Heart right ventricle (tissue), 16 donors: ENCODE results near the gene ZNF586. TPM values are rescaled to one million over a fixed set of nuclear protein-coding genes. Genes with fewer than 3 reads are reported as not detected.
A peak's percentile ranks its signal among the peaks of the same experiment; 100 is the strongest.

ENCODE experiments used
- ATAC-seq, 8 donors: fragments of 200-7000 bp; cut with Tn5 transposase; one replicate each; pipeline ENCODE4 v1.9.1; 2020; ENCODE audit warnings: mild to moderate bottlenecking in 8 of 8, moderate library complexity in 8 of 8, moderate number of reproducible peaks in 1 of 8
- DNase-seq, 2 donors: peaks; one replicate each; pipeline ENCODE4 v3.0.0-alpha.2; 2020
- H3K27ac ChIP-seq, 10 donors: fragments of 200-600 bp; sonication (generic) in 2 of 10; one replicate each; pipeline versions ENCODE4 v1.5.0 to v1.8.0; 2020 to 2022; ENCODE audit warnings: mild to moderate bottlenecking in 3 of 10
- H3K27me3 ChIP-seq, 7 donors: fragments of 200-600 bp; one replicate each; pipeline ENCODE4 v1.8.0; 2021 to 2022; ENCODE audit warnings: mild to moderate bottlenecking in 2 of 7
- H3K36me3 ChIP-seq, 9 donors: fragments of 200-600 bp; sonication (generic) in 1 of 9; one replicate each; pipeline versions ENCODE4 v1.5.0 to v1.8.0; 2020 to 2022; ENCODE audit warnings: mild to moderate bottlenecking in 2 of 9
- H3K4me1 ChIP-seq, 9 donors: fragments of 200-600 bp; sonication (generic) in 1 of 9; one replicate each; pipeline versions ENCODE4 v1.5.0 to v1.8.0; 2020 to 2022; ENCODE audit warnings: mild to moderate bottlenecking in 4 of 9
- H3K4me3 ChIP-seq, 10 donors: fragments of 200-600 bp; sonication (generic) in 2 of 10; one replicate each; pipeline versions ENCODE4 v1.5.0 to v1.8.0; 2020 to 2022; ENCODE audit warnings: mild to moderate bottlenecking in 7 of 10, moderate library complexity in 2 of 10
- H3K9me3 ChIP-seq, 11 donors: fragments of 200-600 bp in 10 of 11; sonication (generic) in 2 of 11; one replicate each; pipeline versions ENCODE4 v1.5.0 to v1.8.0; 2013 to 2022; ENCODE audit warnings: mild to moderate bottlenecking in 2 of 11, control low read depth in 1 of 11, moderate library complexity in 1 of 11
- CTCF ChIP-seq, 9 donors: fragments of 200-600 bp; sonication (generic) in 2 of 9; IDR thresholded peaks; one replicate each; pipeline versions ENCODE4 v1.5.0 to v1.8.0; 2021 to 2022; ENCODE audit warnings: antibody characterized with exemption in 9 of 9, mild to moderate bottlenecking in 5 of 9, moderate library complexity in 1 of 9
- WGBS, 2 donors: extraction: QIAGEN DNeasy Blood & Tissue Kit; methylation state at CpG; one replicate each; pipeline ENCODE4 v1.1.7; 2013; ENCODE audit warnings: inconsistent platforms in 1 of 2; 5-methylcytosine and 5-hydroxymethylcytosine counted together
- intact Hi-C, 10 donors: fragments of 100-400 bp; cut with DNase I; formaldehyde crosslinking; loops; one replicate each; pipeline versions ENCODE4 v1.11.1 to v1.14.2; 2022
- polyA plus RNA-seq, 2 donors: library from polyadenylated mRNA; stranded (reverse); fragments of 200-250 nt; gene quantifications; one replicate each; pipeline ENCODE4 v1.2.3, GENCODE V29; 2013
- total RNA-seq, 10 donors: library from RNA; stranded (reverse); fragmentation: NEBNext Ultra II Directional in 3 of 10; extraction: Animal tissue kit (Norgen Biotek cat#: 25700) in 3 of 10; gene quantifications; one replicate each; pipeline versions ENCODE4 v1.2.1 to v1.2.4, GENCODE V29; 2021 to 2023
- donor health status: Arrhythmogenic right ventricular cardiomyopathy.
- donor health status: ischemic (EF 13 %, LVEDD 7.1; RV severe dilation, severe dysfunction).
- donor health status: healthy with polysubstance abuse.
- donor health status: DM: no; HTN: yes; CAD: no.
- donor health status: DM: no; HTN: no; CAD: no.
- donor health status: ischemic (EF 25% LVEDD 6.9; RV normal size, moderate dysfunction).
- donor health status: ischemic (EF 25% LVEDD 5.7; RV mildly dilated, moderate dysfunction).
- donor health status: healthy.
- donor health status: DM: yes; HTN: yes; CAD: no.
- donor health status: Ischemic cardiomyopathy.
- donor health status: ischemic (EF 35%, LVEDD 5.7; RV mildly dilated, moderate dysfunction).
- donor health status: nonischemic (EF 11% LVEDD 7.7; RV severe dilation, severe dysfunction).
- donor health status: DM: yes; HTN: yes; CAD: no.
- donor health status: PGD.
- donor health status: ischemic (EF 29% LVEDD 5.4; RV normal size, mild dysfunction).
- donor health status: nonischemic (EF 23%, LVEDD 6.1; RV moderate dilation, normal function).

The ZNF586 gene
- total and polyA plus RNA-seq, 12 donors, result 6.7 to 14.4 (median 10.0) TPM

GRCh38 chr19:57746580-57747471 is 22.6 kb upstream of the ZNF586 start, which contains the start of gene ZNF776:
TSS of gene ZNF776 (plus strand) at chr19:57746815. CDS start at chr19:57747059, 244 bp downstream.
- ATAC-seq, result peak; percentile 95 to 99 (median 99)

GRCh38 chr19:57747472-57747807 is 22.0 kb upstream of the ZNF586 start:
- Histone ChIP-seq H3K4me1 (peaks cover 0 to 36% (median 24%) of the 10 kb centered on the region in 9 donors), H3K9me3 (peaks cover 0 to 53% (median 40%) of the 10 kb centered on the region in 11 donors), H3K27me3 (no peaks in the 10 kb centered on the region), H3K4me3 (peak overlapping the region; percentile 71 to 97 (median 88)), H3K36me3 (peaks cover 0 to 48% (median 33%) of the 10 kb centered on the region in 9 donors), H3K27ac (peak overlapping the region in 7 of 10 donors; percentile 76 to 94 (median 91))
- DNase-seq (no peak), ATAC-seq (peak in 5 of 8 donors; percentile 5 to 19 (median 7))
- intact Hi-C loops, result loop anchor here in 5 of 10 donors (5.0 to 10.0 kb wide), 4 partner anchors 70 to 407 kb away; partner anchors contain the start of genes ZNF329 (in 3 of the 5) and ZNF814 (in 1 of the 5)
- 25% methylated on average over 6 of the region's 6 CpGs for WGBS, 2 donors
- no peak for TF ChIP-seq CTCF (IDR thresholded peaks at IDR 0.05)

More at GRCh38 chr19:57746580-57747471, 22.6 kb upstream of the ZNF586 start, which contains the start of gene ZNF776:
- peak within 1 kb of the TSS; percentile 55 to 94 (median 88) for H3K27ac ChIP-seq
- intact Hi-C loops, result loop anchor here in 5 of 10 donors (5.0 to 10.0 kb wide), 4 partner anchors 70 to 408 kb away; partner anchors contain the start of genes ZNF329 (in 3 of the 5) and ZNF814 (in 1 of the 5)
- 1 to 2% methylated on average over 51 of the region's 51 CpGs for WGBS, 2 donors
- H3K4me1 ChIP-seq, result peaks cover 0 to 36% (median 24%) of the 10 kb centered on the region in 9 donors
- peak in 1 of 9 donors; percentile 21 for TF ChIP-seq CTCF (IDR thresholded peaks at IDR 0.05)
- peak within 1 kb of the TSS; percentile 71 to 97 (median 88) for H3K4me3 ChIP-seq
- no peaks in the 10 kb centered on the region for H3K27me3 ChIP-seq
- peak; percentile 73 to 92 for DNase-seq
- H3K9me3 ChIP-seq, result peaks cover 0 to 47% (median 35%) of the 10 kb centered on the region in 11 donors
- peaks cover 0 to 41% (median 27%) of the 10 kb centered on the region in 9 donors for H3K36me3 ChIP-seq

- ATAC-seq (no peak), DNase-seq (no peak)
- Histone ChIP-seq H3K9me3 (peaks cover 0 to 59% (median 45%) of the 10 kb centered on the region in 11 donors), H3K4me1 (peaks cover 0 to 36% (median 24%) of the 10 kb centered on the region in 9 donors), H3K4me3 (peak overlapping the region in 9 of 10 donors; percentile 71 to 97 (median 89)), H3K27me3 (no peaks in the 10 kb centered on the region), H3K36me3 (peaks cover 2 to 53% (median 39%) of the 10 kb centered on the region in 9 donors), H3K27ac (peak overlapping the region in 1 of 10 donors; percentile 91)
- intact Hi-C loops, result loop anchor here in 5 of 10 donors (5.0 to 10.0 kb wide), 4 partner anchors 69 to 407 kb away; partner anchors contain the start of genes ZNF329 (in 3 of the 5) and ZNF814 (in 1 of the 5)
- WGBS, 2 donors, result 96 to 99% methylated on average over 3 of the region's 3 CpGs
- TF ChIP-seq CTCF (IDR thresholded peaks at IDR 0.05), result no peak
Observed at GRCh38 chr19:57748029-57748428, 21.4 kb upstream of the ZNF586 start.

- DNase-seq (no peak), ATAC-seq (no peak)
- H3K4me3 ChIP-seq, result no peak overlapping the region
- 94 to 97% methylated on average over 10 of the region's 10 CpGs for WGBS, 2 donors
- intact Hi-C loops, result loop anchor here in 1 of 10 donors (10.0 kb wide), 1 partner anchor 141 kb away; no protein-coding TSS in a partner anchor
- no peak overlapping the region for H3K27ac ChIP-seq
- TF ChIP-seq CTCF (IDR thresholded peaks at IDR 0.05), result no peak
- peaks cover 0 to 100% (median 51%) of the 10 kb centered on the region in 11 donors for H3K9me3 ChIP-seq
- peaks cover 0 to 18% (median 5%) of the 10 kb centered on the region in 9 donors for H3K4me1 ChIP-seq
- H3K36me3 ChIP-seq, result peaks cover 21 to 100% (median 90%) of the 10 kb centered on the region in 9 donors
- no peaks in the 10 kb centered on the region for H3K27me3 ChIP-seq
Observed at GRCh38 chr19:57754091-57754673, 15.3 kb upstream of the ZNF586 start.
